K562 (cell line): ENCODE measurements around the gene CHST7. TPM values are rescaled to one million over a fixed set of nuclear protein-coding genes. Genes with fewer than 3 reads are reported as not detected.

Source experiments
- ATAC-seq: fragments of 200-7000 bp; cut with Tn5 transposase; 3 replicates; pipeline ENCODE4 v1.9.1; 2020; ENCODE audit warnings: moderate library complexity
- BruUV-seq: library from RNA; stranded (reverse); fragments of 400-500 nt; replicated peaks from 2 replicates; lab custom pipeline; 2021; lab: Mats Ljungman, UMichigan
- CTCF ChIA-PET: fragments of 300-600 bp; formaldehyde crosslinking; extraction: SDS; loops from one replicate; lab custom pipeline; 2021; ENCODE audit warnings: low intra/inter-chr PET ratio; lab: Yijun Ruan, JAX
- POLR2A ChIA-PET: fragments of 300-600, 350-650 bp; sonication (Branson Sonifier 250); formaldehyde crosslinking; extraction: SDS; loops from one replicate; lab custom pipeline; 2021; ENCODE audit warnings: antibody characterized with exemption, inconsistent platforms; lab: Yijun Ruan, JAX
- DNase-seq, 4 experiments: peaks; one replicate each; pipeline versions ENCODE4 v3.0.0 to v3.0.0-alpha.2; 2011 to 2018; ENCODE audit warnings: low spot score in 3 of 4, mixed read lengths in 3 of 4; ENCODE audit errors: extremely low read depth in 1 of 4
- FAIRE-seq: peaks from 2 replicates; lab custom pipeline; 2011; peaks lifted over from hg19 to GRCh38; lab: Jason Lieb, UNC
- H2AFZ ChIP-seq: 2 replicates; pipeline ENCODE4 v1.6.0; 2011; ENCODE audit warnings: low read depth, low read length, control low read depth, inconsistent platforms
- H3K27ac ChIP-seq: fragments of 200-600 bp; 3 replicates; pipeline ENCODE4 v1.8.0; 2011; ENCODE audit warnings: low read depth, mild to moderate bottlenecking, control low read depth, inconsistent platforms, low read length, moderate library complexity, mixed read lengths; ENCODE audit errors: extremely low read depth
- H3K27me3 ChIP-seq, 2 experiments: fragments of 300-600 bp in 1 of 2; 2 replicates in 1 of 2; 3 replicates in 1 of 2; pipeline versions ENCODE4 v1.6.0 to v1.8.0; 2011; ENCODE audit warnings: inconsistent platforms in 2 of 2, low read length in 2 of 2, mild to moderate bottlenecking in 1 of 2, mixed read lengths in 1 of 2, moderate library complexity in 1 of 2; ENCODE audit not compliant: control insufficient read depth in 2 of 2, insufficient read depth in 2 of 2
- H3K36me3 ChIP-seq: fragments of 300-600 bp; 3 replicates; pipeline ENCODE4 v1.8.0; 2011; ENCODE audit warnings: mild to moderate bottlenecking, low read length, inconsistent platforms; ENCODE audit not compliant: control insufficient read depth, insufficient read depth
- H3K4me1 ChIP-seq, 2 experiments: fragments of 200-600 bp in 1 of 2; replicated peaks in 1 of 2; 2 replicates in 1 of 2; 3 replicates in 1 of 2; pipeline versions ENCODE4 v1.5.1 to v1.8.0; 2011; ENCODE audit warnings: inconsistent platforms in 2 of 2, low read length in 2 of 2, mild to moderate bottlenecking in 1 of 2, mixed read lengths in 1 of 2, moderate library complexity in 1 of 2; ENCODE audit not compliant: control insufficient read depth in 2 of 2, insufficient read depth in 2 of 2
- H3K4me2 ChIP-seq: 2 replicates; pipeline ENCODE4 v1.6.1; 2011; ENCODE audit warnings: low read length, control low read depth, inconsistent platforms, mixed read lengths; ENCODE audit not compliant: insufficient read depth
- H3K4me3 ChIP-seq: fragments of 200-600 bp; sonication (generic), shearing (Covaris generic); 2 replicates; pipeline ENCODE4 v1.5.1; 2016; ENCODE audit warnings: control low read depth, inconsistent platforms
- H3K79me2 ChIP-seq: fragments of 200-600 bp; 3 replicates; pipeline ENCODE4 v1.8.0; 2011; ENCODE audit warnings: low read length, inconsistent platforms; ENCODE audit not compliant: control insufficient read depth, insufficient read depth
- H3K9ac ChIP-seq, 2 experiments: 2 replicates each; pipeline versions ENCODE4 v1.6.0 to v1.6.1; 2011; ENCODE audit warnings: low read depth in 2 of 2, low read length in 2 of 2, control low read depth in 1 of 2, inconsistent platforms in 1 of 2, mild to moderate bottlenecking in 1 of 2, mixed read lengths in 1 of 2; ENCODE audit not compliant: insufficient read depth in 1 of 2
- H3K9me1 ChIP-seq: one replicate; pipeline ENCODE4 v1.6.0; 2011; ENCODE audit warnings: inconsistent platforms, mild to moderate bottlenecking, low read length, moderate library complexity; ENCODE audit not compliant: control insufficient read depth, insufficient read depth
- H3K9me3 ChIP-seq: replicated peaks from 2 replicates; pipeline ENCODE4 v1.5.1; 2011; ENCODE audit warnings: low read depth, low read length, inconsistent platforms; ENCODE audit not compliant: control insufficient read depth, insufficient read depth
- H4K20me1 ChIP-seq: replicated peaks from 2 replicates; pipeline ENCODE4 v1.6.1; 2011; ENCODE audit warnings: low read length, inconsistent platforms, mixed read lengths; ENCODE audit not compliant: control insufficient read depth, insufficient read depth
- CEBPG ChIP-seq, 3 experiments: fragments of 200-800 bp in 1 of 3; sonication (Bioruptor generic) in 1 of 3; sonication (generic) in 1 of 3; formaldehyde crosslinking in 1 of 3; IDR thresholded peaks in 2 of 3; conservative IDR thresholded peaks in 1 of 3; 2 replicates each; pipeline versions ENCODE4 v1.6.1 to v1.8.0; 2016 to 2022; ENCODE audit warnings: missing compliant biosample characterization in 2 of 3, missing genetic modification characterization in 2 of 3, mild to moderate bottlenecking in 1 of 3, missing genetic modification reagents in 1 of 3
- DDX20 ChIP-seq: fragments of 450-650 bp; IDR thresholded peaks from 2 replicates; pipeline ENCODE4 v1.6.1; 2016; ENCODE audit warnings: missing genetic modification characterization, low read depth, mild to moderate bottlenecking, missing compliant biosample characterization, moderate library complexity
- FOXJ2 ChIP-seq: fragments of 200-800 bp; sonication (Bioruptor generic); IDR thresholded peaks from 2 replicates; pipeline ENCODE4 v1.6.1; 2016; ENCODE audit warnings: missing genetic modification characterization, missing compliant biosample characterization
- HOXB6 ChIP-seq: fragments of 250-450 bp; sonication (Bioruptor Pico); IDR thresholded peaks from 2 replicates; pipeline ENCODE4 v1.5.1; 2022; ENCODE audit warnings: mild to moderate bottlenecking, borderline replicate concordance
- JUNB ChIP-seq: fragments of 450-650 bp; formaldehyde crosslinking; conservative IDR thresholded peaks from 2 replicates; pipeline ENCODE4 v1.4.0; 2020; ENCODE audit warnings: mild to moderate bottlenecking
- MTA3 ChIP-seq: fragments of 450-650 bp; formaldehyde crosslinking; IDR thresholded peaks from 2 replicates; pipeline ENCODE4 v1.6.1; 2017; ENCODE audit warnings: mild to moderate bottlenecking, borderline replicate concordance
- MYNN ChIP-seq, 2 experiments: sonication (generic); formaldehyde crosslinking in 1 of 2; IDR thresholded peaks; 2 replicates each; pipeline versions ENCODE4 v1.5.0 to v1.6.1; 2016 to 2020; ENCODE audit warnings: antibody characterized with exemption in 1 of 2, missing genetic modification reagents in 1 of 2
- RAD21 ChIP-seq, 2 experiments: fragments of 250-450 bp in 1 of 2; fragments of 450-650 bp in 1 of 2; sonication (Bioruptor Pico) in 1 of 2; formaldehyde crosslinking in 1 of 2; IDR thresholded peaks in 1 of 2; conservative IDR thresholded peaks in 1 of 2; 2 replicates each; pipeline versions ENCODE4 v1.4.0 to v1.8.0; 2020 to 2022; ENCODE audit warnings: mild to moderate bottlenecking in 2 of 2, moderate library complexity in 1 of 2
- TCF7L2 ChIP-seq: fragments of 150-350 bp; IDR thresholded peaks from 2 replicates; pipeline ENCODE4 v1.6.1; 2016; ENCODE audit warnings: low read depth, mild to moderate bottlenecking, low read length, moderate library complexity
- XRCC5 ChIP-seq: fragments of 200-400 bp; formaldehyde crosslinking; IDR thresholded peaks from 2 replicates; pipeline ENCODE4 v1.6.1; 2017; ENCODE audit warnings: low read depth, mild to moderate bottlenecking, low read length
- ZKSCAN3 ChIP-seq: fragments of 250-450 bp; sonication (Bioruptor Pico); IDR thresholded peaks from 2 replicates; pipeline ENCODE4 v1.4.0; 2020
- ZSCAN29 ChIP-seq: fragments of 450-650 bp; IDR thresholded peaks from 2 replicates; pipeline ENCODE4 v1.6.1; 2017
- WGBS: fragments of 100-300 bp; shearing (Covaris generic); methylation state at CpG from one replicate; pipeline ENCODE4 v1.1.6; 2016; ENCODE audit warnings: low coverage, mixed read lengths; ENCODE audit not compliant: insufficient coverage; ENCODE audit errors: missing lambda C conversion rate; 5-methylcytosine and 5-hydroxymethylcytosine counted together
- in situ Hi-C: fragments of 300-500 bp; cut with MboI; formaldehyde crosslinking; loops from 4 replicates; pipeline ENCODE4 v1.15.0; 2018; ENCODE audit warnings: inconsistent platforms, mixed read lengths
- intact Hi-C: fragments of 100-400 bp; cut with micrococcal nuclease; formaldehyde crosslinking; loops from 2 replicates; pipeline ENCODE4 v1.14.2; 2022
- polyA plus RNA-seq, 8 experiments: library from polyadenylated mRNA; depleted of rRNA in 4 of 8; stranded (reverse) in 5 of 8; unstranded in 3 of 8; fragments of >200 nt; fragmentation: Nextera tagmentation in 2 of 8; fragmentation: Illumina TruSeq in 1 of 8; extraction: Ambion mirVana in 2 of 8; extraction: Trizol in 1 of 8; gene quantifications; 2 replicates each; pipeline versions ENCODE4 v1.2.1 to v1.2.3, GENCODE V29; 2011 to 2014; ENCODE audit warnings: inconsistent platforms in 1 of 8, missing spikeins in 1 of 8
- total RNA-seq, 7 experiments: library from RNA; depleted of rRNA in 6 of 7; stranded (reverse); fragments of >200 nt in 6 of 7; fragmentation: Illumina TruSeq in 2 of 7; extraction: Trizol in 2 of 7; gene quantifications; 2 replicates each; pipeline versions ENCODE4 v1.2.1 to v1.2.3, GENCODE V29; 2011 to 2021; ENCODE audit warnings: low replicate concordance in 1 of 7
- TF ChIP-seq, protein P1 (sequence below), 3 experiments: IDR thresholded peaks in 2 of 3; conservative IDR thresholded peaks in 1 of 3; 2 replicates each; pipeline ENCODE4 v1.5.1; 2011 to 2012; ENCODE audit warnings: low read length in 3 of 3, mild to moderate bottlenecking in 3 of 3, control low read depth in 2 of 3, improper control_type of control experiment in 1 of 3, inconsistent platforms in 1 of 3, low read depth in 1 of 3, mixed read lengths in 1 of 3, moderate library complexity in 1 of 3; ENCODE audit not compliant: insufficient read depth in 2 of 3
- TF ChIP-seq, protein P2 (sequence below): fragments of 250-450 bp; sonication (Bioruptor Pico); IDR thresholded peaks from 2 replicates; pipeline ENCODE4 v1.5.0; 2021; ENCODE audit warnings: mild to moderate bottlenecking, moderate library complexity

The CHST7 gene
- total and polyA plus RNA-seq, 9 of the 15 experiments (the other 6 are each of a cell fraction or from before 2014, with no cell fraction given) = 0.04 to 0.41 (median 0.09) TPM; not detected in 2

DNA sequence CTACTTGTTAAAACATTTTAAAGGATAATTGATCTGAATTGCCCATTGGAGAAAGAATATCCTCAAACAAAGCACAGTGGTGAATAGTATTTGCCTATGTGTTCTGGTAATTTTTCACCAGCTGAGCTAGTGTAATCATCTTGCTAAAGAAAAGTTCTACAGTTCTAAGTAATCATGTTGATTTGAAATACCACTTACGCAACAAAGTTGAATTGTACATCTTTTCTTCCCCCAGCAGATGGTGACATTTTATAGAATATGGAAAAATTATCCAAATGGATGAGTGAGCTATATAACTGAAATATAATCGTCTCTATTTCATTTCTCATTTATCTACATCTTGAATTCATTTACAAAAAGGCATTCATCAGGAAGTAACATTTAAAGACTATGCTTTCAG is 18.6 kb upstream of the CHST7 start (continued):
- TF ChIP-seq RAD21 (CRISPR knock-in tag; conservative IDR thresholded peaks at IDR 0.05 in 1 of 2, IDR thresholded peaks at IDR 0.05 in 1 of 2) = peak in 1 of 2 experiments; percentile 51; a peak in 3 of 4 replicates
- TF ChIP-seq, protein P1, sequence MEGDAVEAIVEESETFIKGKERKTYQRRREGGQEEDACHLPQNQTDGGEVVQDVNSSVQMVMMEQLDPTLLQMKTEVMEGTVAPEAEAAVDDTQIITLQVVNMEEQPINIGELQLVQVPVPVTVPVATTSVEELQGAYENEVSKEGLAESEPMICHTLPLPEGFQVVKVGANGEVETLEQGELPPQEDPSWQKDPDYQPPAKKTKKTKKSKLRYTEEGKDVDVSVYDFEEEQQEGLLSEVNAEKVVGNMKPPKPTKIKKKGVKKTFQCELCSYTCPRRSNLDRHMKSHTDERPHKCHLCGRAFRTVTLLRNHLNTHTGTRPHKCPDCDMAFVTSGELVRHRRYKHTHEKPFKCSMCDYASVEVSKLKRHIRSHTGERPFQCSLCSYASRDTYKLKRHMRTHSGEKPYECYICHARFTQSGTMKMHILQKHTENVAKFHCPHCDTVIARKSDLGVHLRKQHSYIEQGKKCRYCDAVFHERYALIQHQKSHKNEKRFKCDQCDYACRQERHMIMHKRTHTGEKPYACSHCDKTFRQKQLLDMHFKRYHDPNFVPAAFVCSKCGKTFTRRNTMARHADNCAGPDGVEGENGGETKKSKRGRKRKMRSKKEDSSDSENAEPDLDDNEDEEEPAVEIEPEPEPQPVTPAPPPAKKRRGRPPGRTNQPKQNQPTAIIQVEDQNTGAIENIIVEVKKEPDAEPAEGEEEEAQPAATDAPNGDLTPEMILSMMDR (IDR thresholded peaks at IDR 0.05 in 2 of 3, conservative IDR thresholded peaks at IDR 0.05 in 1 of 3; ENCODE audit: insufficient read depth in 2 of 3, low read depth in 1 of 3, low read length in 3 of 3) = peak in 1 of 3 experiments; percentile 39; a peak in 2 of 6 replicates
- TF ChIP-seq CEBPG (CRISPR knock-in tag; IDR thresholded peaks at IDR 0.05) = no peak
- peak; percentile 42 to 54; a peak in 3 of 4 replicates for TF ChIP-seq CEBPG (tag; conservative IDR thresholded peaks at IDR 0.05 in 1 of 2, IDR thresholded peaks at IDR 0.05 in 1 of 2)
- TF ChIP-seq, all 486 proteins: peak for 5

DNA sequence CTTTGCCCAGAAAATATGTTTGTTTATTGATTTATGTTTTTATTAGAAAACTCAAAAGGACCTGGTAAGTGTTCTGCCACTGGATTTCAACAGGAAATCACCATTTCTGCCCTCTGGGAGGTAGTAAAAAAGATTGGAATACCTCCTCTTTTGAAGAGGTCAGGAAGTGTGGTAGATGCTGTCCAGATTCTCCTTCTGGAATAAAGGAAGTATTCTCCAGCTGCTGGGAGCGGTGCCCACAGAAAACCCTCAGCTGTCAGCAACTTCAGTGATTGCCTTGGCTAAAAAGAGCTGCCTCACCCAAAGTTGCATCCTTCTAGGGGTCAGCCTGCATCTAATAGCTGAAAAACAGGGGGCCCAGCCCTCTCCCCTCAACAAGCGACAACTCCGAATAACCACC is 14.5 kb upstream of the CHST7 start:
- no peak overlapping the region for H3K27ac ChIP-seq
- no peaks in the 10 kb centered on the region; a peak in 1 of 5 replicates for H3K4me1 ChIP-seq
- H3K36me3 ChIP-seq = no peaks in the 10 kb centered on the region
- H3K9ac ChIP-seq = no peak overlapping the region
- H3K4me2 ChIP-seq = no peak overlapping the region
- H4K20me1 ChIP-seq = no peaks in the 10 kb centered on the region
- BruUV-seq = no TSS peak
- no peak for ATAC-seq
- CTCF ChIA-PET = no interaction called here
- H2AFZ ChIP-seq = no peak overlapping the region
- H3K79me2 ChIP-seq = no peaks in the 10 kb centered on the region
- intact Hi-C loops = no loop called here
- H3K27me3 ChIP-seq = no peaks in the 10 kb centered on the region
- H3K9me1 ChIP-seq = no peaks in the 10 kb centered on the region
- no peak overlapping the region for H3K4me3 ChIP-seq
- H3K9me3 ChIP-seq = no peaks in the 10 kb centered on the region
- POLR2A ChIA-PET = no interaction called here
- DNase-seq = no peak
- WGBS = 31% methylated on average over 3 of the region's 3 CpGs
- in situ Hi-C loops = no loop called here
- FAIRE-seq = no peak
- TF ChIP-seq XRCC5 = no peak
- no peak for TF ChIP-seq ZSCAN29
- TF ChIP-seq ZKSCAN3 (CRISPR knock-in tag) = no peak
- TF ChIP-seq, protein P2, sequence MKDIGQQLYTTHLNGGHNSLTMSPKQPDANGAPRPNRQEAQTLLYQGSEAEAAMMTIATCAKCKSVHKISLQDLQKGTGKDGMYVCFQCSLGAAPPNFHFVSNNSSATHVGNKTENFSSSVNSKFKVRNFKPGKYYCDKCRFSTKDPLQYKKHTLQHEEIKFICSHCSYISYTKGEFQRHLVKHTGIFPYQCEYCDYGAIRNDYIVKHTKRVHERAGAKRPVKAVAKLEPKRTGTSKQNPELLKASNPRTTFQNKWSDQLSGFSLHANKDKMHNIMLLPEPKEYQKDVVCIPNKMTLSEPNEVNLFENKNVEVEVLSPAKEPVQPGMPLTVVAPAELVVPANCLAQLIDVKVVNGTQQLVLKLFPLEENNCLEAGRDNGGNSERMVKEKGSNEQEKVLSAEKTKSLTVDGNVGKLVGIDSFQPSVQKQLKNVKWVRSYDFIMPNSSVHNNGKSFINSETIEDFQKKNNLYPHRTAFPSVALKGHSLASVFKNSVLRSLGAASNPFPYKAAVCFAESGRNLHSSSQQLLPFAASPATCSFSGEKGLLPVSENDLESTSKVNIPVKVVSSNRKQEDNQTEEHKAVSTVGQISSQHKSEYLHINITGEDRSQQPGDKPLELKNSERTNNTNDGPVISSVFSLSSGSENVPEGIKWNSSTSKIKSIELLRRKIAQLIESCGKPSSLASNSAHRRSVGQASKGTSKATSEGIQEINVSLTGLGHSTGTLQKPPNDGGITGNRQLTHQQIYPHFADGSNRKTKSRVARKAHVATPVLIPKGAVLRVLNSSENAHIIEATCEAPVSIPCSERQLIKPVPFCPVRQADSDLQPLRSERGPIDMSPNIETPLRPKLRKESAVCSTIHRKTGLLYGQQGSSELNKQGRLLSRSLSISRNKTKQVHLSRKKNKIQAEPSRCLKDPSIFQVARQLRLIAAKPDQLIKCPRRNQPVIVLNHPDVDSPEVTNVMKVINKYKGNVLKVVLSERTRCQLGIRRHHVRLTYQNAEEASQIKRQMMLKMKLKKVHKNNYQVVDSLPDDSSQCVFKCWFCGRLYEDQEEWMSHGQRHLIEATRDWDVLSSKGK (CRISPR knock-in tag) = no peak
- no peak for TF ChIP-seq TCF7L2
- no peak for TF ChIP-seq HOXB6
- no peak for TF ChIP-seq JUNB
- no peak for TF ChIP-seq FOXJ2 (tag)
- no peak for TF ChIP-seq MYNN (IDR thresholded peaks at IDR 0.05)
- no peak for TF ChIP-seq MYNN (CRISPR knock-in tag; IDR thresholded peaks at IDR 0.05)
- TF ChIP-seq MTA3 = no peak
- no peak for TF ChIP-seq DDX20 (tag)
